ENCODE data around the gene AP3D1. TPM values are rescaled to one million over a fixed set of nuclear protein-coding genes. Genes with fewer than 3 reads are reported as not detected.
"Not testable (repeated sequence)": the region's sequence is repeated elsewhere in the genome, so short reads cannot be mapped to it uniquely, and the experiment has no call there.

Gene AP3D1
- total and polyA plus RNA-seq, 9 donors: 36.7 to 102 (median 70.2) TPM

- Histone ChIP-seq H3K36me3 (no peaks in the 10 kb centered on the region), H3K9me3 (no peaks in the 10 kb centered on the region), H3K4me1 (ENCODE audit: insufficient read depth) (no peaks in the 10 kb centered on the region), H3K4me3 (no peak overlapping the region), H3K27ac (no peak overlapping the region), H3K27me3 (no peaks in the 10 kb centered on the region)
- intact Hi-C loops (cut with DNase I): no loop called here
- no peak for DNase-seq
- no peak for TF ChIP-seq CTCF (IDR thresholded peaks at IDR 0.05)
- TF ChIP-seq EP300 (IDR thresholded peaks at IDR 0.05): no peak
- no peak for TF ChIP-seq POLR2A (IDR thresholded peaks at IDR 0.05)
- WGBS, 3 donors: 95 to 97% (median 96%) methylated on average over 11 of the region's 11 CpGs
These were observed 21.9 kb downstream of the AP3D1 start for GRCh38 chr19:2129486-2129885.

GRCh38 chr19:2129022-2129421 is 22.3 kb downstream of the AP3D1 start:
- H3K27me3 ChIP-seq: no peaks in the 10 kb centered on the region
- no peak overlapping the region for H3K27ac ChIP-seq
- H3K9me3 ChIP-seq: no peaks in the 10 kb centered on the region
- no peaks in the 10 kb centered on the region for H3K36me3 ChIP-seq
- no peak for DNase-seq
- TF ChIP-seq EP300 (IDR thresholded peaks at IDR 0.05) (no peak), POLR2A (IDR thresholded peaks at IDR 0.05) (no peak), CTCF (IDR thresholded peaks at IDR 0.05) (no peak)
- intact Hi-C loops (cut with DNase I): no loop called here
- 93 to 98% (median 95%) methylated on average over 6 to 19 of the region's 21 CpGs for WGBS, 3 donors
- H3K4me1 ChIP-seq (ENCODE audit: insufficient read depth): no peaks in the 10 kb centered on the region
- H3K4me3 ChIP-seq: no peak overlapping the region

- WGBS, 3 donors: 87 to 90% (median 87%) methylated on average over 7 to 28 of the region's 34 CpGs
- H3K27ac ChIP-seq; H3K27me3 ChIP-seq; DNase-seq; H3K4me3 ChIP-seq; H3K9me3 ChIP-seq; H3K36me3 ChIP-seq; intact Hi-C loops (cut with DNase I); H3K4me1 ChIP-seq (ENCODE audit: insufficient read depth): not testable (repeated sequence)
These were observed 23.1 kb downstream of the AP3D1 start for GRCh38 chr19:2128252-2128651.

- Histone ChIP-seq H3K4me1 (ENCODE audit: insufficient read depth) (no peaks in the 10 kb centered on the region), H3K36me3 (no peaks in the 10 kb centered on the region), H3K27ac (no peak overlapping the region), H3K4me3 (no peak overlapping the region), H3K27me3 (no peaks in the 10 kb centered on the region), H3K9me3 (no peaks in the 10 kb centered on the region)
- DNase-seq: no peak
- intact Hi-C loops (cut with DNase I): no loop called here
- TF ChIP-seq POLR2A (IDR thresholded peaks at IDR 0.05) (no peak), EP300 (IDR thresholded peaks at IDR 0.05) (no peak), CTCF (IDR thresholded peaks at IDR 0.05) (no peak)
- WGBS, 3 donors: 70 to 80% (median 70%) methylated on average over 19 of the region's 19 CpGs
These were observed 23.6 kb downstream of the AP3D1 start for GRCh38 chr19:2127758-2128157.

- WGBS, 3 donors: 92 to 94% (median 92%) methylated on average over 24 of the region's 24 CpGs
- no peaks in the 10 kb centered on the region for H3K4me1 ChIP-seq (ENCODE audit: insufficient read depth)
- no peaks in the 10 kb centered on the region for H3K9me3 ChIP-seq
- H3K27me3 ChIP-seq: no peaks in the 10 kb centered on the region
- intact Hi-C loops (cut with DNase I): no loop called here
- H3K27ac ChIP-seq: no peak overlapping the region
- no peaks in the 10 kb centered on the region for H3K36me3 ChIP-seq
- no peak overlapping the region for H3K4me3 ChIP-seq
- no peak for DNase-seq
- TF ChIP-seq POLR2A (IDR thresholded peaks at IDR 0.05): no peak
These were observed 24.4 kb downstream of the AP3D1 start for GRCh38 chr19:2126879-2127518.

Data from ovary (tissue), 9 donors.